Measurements from ENCODE around the gene TAS2R3.
"Not testable (repeated sequence)": the region's sequence is repeated elsewhere in the genome, so short reads cannot be mapped to it uniquely, and the experiment has no call there.

The TAS2R3 gene

GRCh38 chr7:141748396-141748795, 15.5 kb upstream of the TAS2R3 start:
- no peaks in the 10 kb centered on the region for H3K27me3 ChIP-seq (ENCODE audit: insufficient read depth, poor library complexity, severe bottlenecking)
- peaks cover 8% of the 10 kb centered on the region for H3K9me3 ChIP-seq (ENCODE audit: severe bottlenecking)
- no peak for ATAC-seq (ENCODE audit: low read depth)
- H3K4me3 ChIP-seq (ENCODE audit: severe bottlenecking) = no peak overlapping the region
- no peak for TF ChIP-seq CTCF (IDR thresholded peaks at IDR 0.05; ENCODE audit: poor library complexity, severe bottlenecking)
- H3K36me3 ChIP-seq (ENCODE audit: low read depth) = peaks cover 98% of the 10 kb centered on the region
- H3K27ac ChIP-seq (ENCODE audit: poor library complexity, severe bottlenecking) = no peak overlapping the region
- no peak for DNase-seq (ENCODE audit: low spot score)
- H3K4me1 ChIP-seq (ENCODE audit: insufficient read depth, poor library complexity, severe bottlenecking) = no peaks in the 10 kb centered on the region

- ATAC-seq (ENCODE audit: low read depth); DNase-seq (ENCODE audit: low spot score); H3K27me3 ChIP-seq (ENCODE audit: insufficient read depth, poor library complexity, severe bottlenecking); H3K27ac ChIP-seq (ENCODE audit: poor library complexity, severe bottlenecking); H3K4me3 ChIP-seq (ENCODE audit: severe bottlenecking); H3K9me3 ChIP-seq (ENCODE audit: severe bottlenecking); H3K4me1 ChIP-seq (ENCODE audit: insufficient read depth, poor library complexity, severe bottlenecking): not testable (repeated sequence)
- H3K36me3 ChIP-seq (ENCODE audit: low read depth) = peaks cover 81% of the 10 kb centered on the region
These were observed 12.0 kb upstream of the TAS2R3 start for GRCh38 chr7:141751904-141752303.

- H3K4me1 ChIP-seq (ENCODE audit: insufficient read depth, poor library complexity, severe bottlenecking) = no peaks in the 10 kb centered on the region
- H3K27me3 ChIP-seq (ENCODE audit: insufficient read depth, poor library complexity, severe bottlenecking) = no peaks in the 10 kb centered on the region
- no peak overlapping the region for H3K4me3 ChIP-seq (ENCODE audit: severe bottlenecking)
- H3K9me3 ChIP-seq (ENCODE audit: severe bottlenecking) = peaks cover 8% of the 10 kb centered on the region
- peak; percentile 26 for TF ChIP-seq CTCF (IDR thresholded peaks at IDR 0.05; ENCODE audit: poor library complexity, severe bottlenecking)
- H3K27ac ChIP-seq (ENCODE audit: poor library complexity, severe bottlenecking) = no peak overlapping the region
- DNase-seq (ENCODE audit: low spot score) (no peak), ATAC-seq (ENCODE audit: low read depth) (no peak)
- peaks cover 81% of the 10 kb centered on the region for H3K36me3 ChIP-seq (ENCODE audit: low read depth)
These were observed 11.3 kb upstream of the TAS2R3 start for GRCh38 chr7:141752634-141753033.

- DNase-seq (ENCODE audit: low spot score) (no peak), ATAC-seq (ENCODE audit: low read depth) (no peak)
- H3K4me3 ChIP-seq (ENCODE audit: severe bottlenecking) = no peak overlapping the region
- TF ChIP-seq CTCF (IDR thresholded peaks at IDR 0.05; ENCODE audit: poor library complexity, severe bottlenecking) = peak; percentile 42
- peaks cover 8% of the 10 kb centered on the region for H3K9me3 ChIP-seq (ENCODE audit: severe bottlenecking)
- peaks cover 70% of the 10 kb centered on the region for H3K36me3 ChIP-seq (ENCODE audit: low read depth)
- no peaks in the 10 kb centered on the region for H3K27me3 ChIP-seq (ENCODE audit: insufficient read depth, poor library complexity, severe bottlenecking)
- no peaks in the 10 kb centered on the region for H3K4me1 ChIP-seq (ENCODE audit: insufficient read depth, poor library complexity, severe bottlenecking)
- H3K27ac ChIP-seq (ENCODE audit: poor library complexity, severe bottlenecking) = no peak overlapping the region
These were observed 9.0 kb upstream of the TAS2R3 start for GRCh38 chr7:141754939-141755338.

- not testable (repeated sequence) for H3K4me3 ChIP-seq (ENCODE audit: severe bottlenecking); ATAC-seq (ENCODE audit: low read depth); H3K4me1 ChIP-seq (ENCODE audit: insufficient read depth, poor library complexity, severe bottlenecking); H3K27ac ChIP-seq (ENCODE audit: poor library complexity, severe bottlenecking); DNase-seq (ENCODE audit: low spot score); H3K36me3 ChIP-seq (ENCODE audit: low read depth); H3K27me3 ChIP-seq (ENCODE audit: insufficient read depth, poor library complexity, severe bottlenecking); H3K9me3 ChIP-seq (ENCODE audit: severe bottlenecking)
These were observed 6.2 kb downstream of the TAS2R3 start for GRCh38 chr7:141770083-141770583.

- Histone ChIP-seq H3K4me1 (ENCODE audit: insufficient read depth, poor library complexity, severe bottlenecking) (no peaks in the 10 kb centered on the region), H3K27me3 (ENCODE audit: insufficient read depth, poor library complexity, severe bottlenecking) (no peaks in the 10 kb centered on the region), H3K36me3 (ENCODE audit: low read depth) (peaks cover 4% of the 10 kb centered on the region; the same call in 1 of the 2 replicates), H3K9me3 (ENCODE audit: severe bottlenecking) (no peaks in the 10 kb centered on the region), H3K4me3 (ENCODE audit: severe bottlenecking) (no peak within 1 kb of the TSS), H3K27ac (ENCODE audit: poor library complexity, severe bottlenecking) (no peak within 1 kb of the TSS)
- no peak for TF ChIP-seq CTCF (IDR thresholded peaks at IDR 0.05; ENCODE audit: poor library complexity, severe bottlenecking)
- ATAC-seq (ENCODE audit: low read depth) (no peak), DNase-seq (ENCODE audit: low spot score) (no peak)
These were observed 12.5 kb downstream of the TAS2R3 start, which contains the start of gene TAS2R4 for GRCh38 chr7:141776374-141776773. TAS2R4 (plus strand) TSS chr7:141776674; CDS start chr7:141778489, 1,815 bp downstream.

Measured in RWPE2 (cell line).